Right lobe of liver (tissue), 6 donors: ENCODE results near the gene COL1A2. TPM values are rescaled to one million over a fixed set of nuclear protein-coding genes. Genes with fewer than 3 reads are reported as not detected.

Experiments
- ATAC-seq, 4 donors: fragments of 200-7000 bp; cut with Tn5 transposase; one replicate each; pipeline ENCODE4 v1.9.1; 2020; ENCODE audit warnings: mild to moderate bottlenecking in 4 of 4, moderate library complexity in 4 of 4
- DNase-seq, 3 donors: peaks; one replicate each; pipeline ENCODE4 v3.0.0-alpha.2; 2020
- H3K27ac ChIP-seq, 3 donors: fragments of 200-600 bp; one replicate each; pipeline ENCODE4 v1.8.0; 2022
- H3K27me3 ChIP-seq, 2 donors: fragments of 200-600 bp; one replicate each; pipeline ENCODE4 v1.8.0; 2022
- H3K36me3 ChIP-seq, 4 donors: fragments of 200-600 bp; sonication (generic) in 1 of 4; one replicate each; pipeline versions ENCODE4 v1.5.1 to v1.8.0; 2017 to 2022; ENCODE audit warnings: control low read depth in 1 of 4
- H3K4me1 ChIP-seq, 4 donors: fragments of 200-600 bp; sonication (generic) in 1 of 4; one replicate each; pipeline versions ENCODE4 v1.5.1 to v1.8.0; 2017 to 2022; ENCODE audit warnings: control low read depth in 1 of 4
- H3K4me3 ChIP-seq, 3 donors: fragments of 200-600 bp; one replicate each; pipeline ENCODE4 v1.8.0; 2022
- H3K9me3 ChIP-seq, 4 donors: fragments of 200-600 bp; sonication (generic) in 1 of 4; one replicate each; pipeline versions ENCODE4 v1.5.1 to v1.8.0; 2017 to 2022; ENCODE audit warnings: control low read depth in 1 of 4
- CTCF ChIP-seq, 4 donors: fragments of 200-600 bp in 3 of 4; fragments of 450-650 bp in 1 of 4; IDR thresholded peaks; one replicate each; pipeline versions ENCODE4 v1.5.1 to v1.8.0; 2016 to 2022; ENCODE audit warnings: antibody characterized with exemption in 4 of 4, mild to moderate bottlenecking in 2 of 4
- POLR2A ChIP-seq: fragments of 450-650 bp; IDR thresholded peaks from one replicate; pipeline ENCODE4 v1.6.1; 2017; ENCODE audit warnings: antibody characterized with exemption, mild to moderate bottlenecking
- WGBS: methylation state at CpG from one replicate; pipeline ENCODE4 v1.1.6; 2018; ENCODE audit warnings: low coverage, low lambda C conversion rate; ENCODE audit not compliant: insufficient coverage; ENCODE audit errors: missing lambda C conversion rate; 5-methylcytosine and 5-hydroxymethylcytosine counted together
- intact Hi-C, 2 donors: fragments of 100-400 bp; cut with DNase I; formaldehyde crosslinking; loops; one replicate each; pipeline versions ENCODE4 v1.11.2 to v1.14.1; 2022
- total RNA-seq, 6 experiments: library from RNA; depleted of rRNA in 2 of 6; stranded (reverse); fragments of >200 nt in 2 of 6; fragmentation: NEBNext Ultra II Directional in 3 of 6; extraction: Animal tissue kit (Norgen Biotek cat#: 25700) in 3 of 6; gene quantifications; one replicate each; pipeline versions ENCODE4 v1.1.0 to v1.2.4, GENCODE V29; 2016 to 2023
- donor health status: DM: no; HTN: yes; CAD: no.
- donor health status: DM: no; HTN: no; CAD: no.
- donor health status: DM: no; HTN: no; CAD: no.
- donor health status: DM: no; HTN: yes; CAD: no.
- donor health status: DM: no; HTN: yes; CAD: no.

Gene COL1A2
- total RNA-seq, 6 experiments from 2014 or later, result 5.6 to 49.8 (median 18.4) TPM

GRCh38 chr7:94426980-94427875, 32.5 kb downstream of the COL1A2 start:
- WGBS, result 69% methylated on average over 11 of the region's 12 CpGs
- intact Hi-C loops, result no loop called here
- Histone ChIP-seq H3K36me3 (no peaks in the 10 kb centered on the region), H3K9me3 (no peaks in the 10 kb centered on the region), H3K4me3 (no peak overlapping the region), H3K4me1 (no peaks in the 10 kb centered on the region), H3K27me3 (no peaks in the 10 kb centered on the region), H3K27ac (no peak overlapping the region)
- no peak for DNase-seq
- no peak for TF ChIP-seq CTCF (IDR thresholded peaks at IDR 0.05)
- TF ChIP-seq POLR2A, result no peak
- no peak for ATAC-seq

DNA sequence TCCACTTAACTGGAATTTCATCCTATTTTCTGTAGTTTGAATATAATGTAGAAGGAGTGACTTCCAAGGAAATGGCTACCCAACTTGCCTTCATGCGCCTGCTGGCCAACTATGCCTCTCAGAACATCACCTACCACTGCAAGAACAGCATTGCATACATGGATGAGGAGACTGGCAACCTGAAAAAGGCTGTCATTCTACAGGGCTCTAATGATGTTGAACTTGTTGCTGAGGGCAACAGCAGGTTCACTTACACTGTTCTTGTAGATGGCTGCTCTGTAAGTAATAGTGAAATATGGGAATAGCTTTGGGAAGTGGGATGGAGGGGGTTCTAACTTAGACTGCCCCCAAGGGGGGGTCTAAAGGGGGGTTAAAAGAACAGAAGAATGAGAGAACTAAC, 34.5 kb downstream of the COL1A2 start:
- no peak for DNase-seq
- no peaks in the 10 kb centered on the region for H3K27me3 ChIP-seq
- intact Hi-C loops, result no loop called here
- H3K4me1 ChIP-seq, result no peaks in the 10 kb centered on the region
- ATAC-seq, result no peak
- no peaks in the 10 kb centered on the region for H3K36me3 ChIP-seq
- TF ChIP-seq POLR2A (no peak), CTCF (IDR thresholded peaks at IDR 0.05) (no peak)
- H3K4me3 ChIP-seq, result no peak overlapping the region
- WGBS, result 80% methylated on average over 1 of the region's 1 CpG
- H3K27ac ChIP-seq, result no peak overlapping the region
- H3K9me3 ChIP-seq, result no peaks in the 10 kb centered on the region

DNA sequence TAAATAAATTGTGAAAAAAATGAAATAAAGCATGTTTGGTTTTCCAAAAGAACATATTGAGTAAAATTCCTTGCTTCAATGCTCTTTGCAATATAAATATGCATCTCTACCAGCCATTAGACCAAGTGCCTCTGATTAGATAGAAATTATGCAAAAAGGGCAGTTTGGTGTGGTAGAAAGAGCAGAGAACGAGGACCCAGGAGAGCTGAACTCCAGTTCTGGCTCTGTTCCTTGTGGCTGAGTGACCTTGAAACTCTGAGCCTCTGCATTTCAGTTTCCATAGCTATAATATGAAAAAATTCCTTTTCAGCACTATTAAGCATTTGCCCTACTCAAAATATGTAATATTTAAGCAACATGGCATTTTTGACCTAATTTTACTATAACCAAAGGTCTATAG, 36.5 kb downstream of the COL1A2 start:
- 62% methylated on average over 1 of the region's 1 CpG for WGBS
- Histone ChIP-seq H3K4me1 (no peaks in the 10 kb centered on the region), H3K27me3 (no peaks in the 10 kb centered on the region), H3K27ac (no peak overlapping the region), H3K36me3 (no peaks in the 10 kb centered on the region), H3K9me3 (no peaks in the 10 kb centered on the region), H3K4me3 (no peak overlapping the region)
- ATAC-seq (no peak), DNase-seq (no peak)
- TF ChIP-seq POLR2A, result no peak
- TF ChIP-seq CTCF (IDR thresholded peaks at IDR 0.05), result no peak
- intact Hi-C loops, result no loop called here

GRCh38 chr7:94431619-94432280, 37.1 kb downstream of the COL1A2 start:
- WGBS, result 64% methylated on average over 3 of the region's 3 CpGs
- ATAC-seq (no peak), DNase-seq (no peak)
- Histone ChIP-seq H3K36me3 (no peaks in the 10 kb centered on the region), H3K4me1 (no peaks in the 10 kb centered on the region), H3K4me3 (no peak overlapping the region), H3K27me3 (no peaks in the 10 kb centered on the region), H3K9me3 (no peaks in the 10 kb centered on the region), H3K27ac (no peak overlapping the region)
- intact Hi-C loops, result no loop called here
- TF ChIP-seq CTCF (IDR thresholded peaks at IDR 0.05), result no peak
- no peak for TF ChIP-seq POLR2A
